ENCODE results near the gene FGD1.

DNA sequence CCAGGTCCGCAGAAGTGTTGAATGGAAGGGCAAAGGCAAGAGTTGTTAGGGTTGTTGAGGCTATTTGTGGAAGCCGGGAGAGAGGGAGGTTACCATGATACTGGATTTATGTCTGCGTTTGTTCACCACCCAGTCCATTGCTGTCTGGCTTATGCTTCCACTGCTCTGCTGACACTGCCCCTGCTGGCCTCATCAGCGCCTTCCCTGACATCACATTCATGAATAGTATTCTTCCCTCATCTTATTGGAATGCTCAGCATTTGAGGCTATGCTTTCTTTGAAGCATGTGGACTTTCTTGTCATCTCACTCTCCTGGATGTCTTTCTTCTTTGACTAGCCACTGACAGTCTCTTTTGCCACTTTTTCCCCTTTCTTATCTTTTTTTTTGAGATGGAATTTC is 44.3 kb upstream of the FGD1 start:
- TF ChIP-seq CTCF (conservative IDR thresholded peaks at IDR 0.05 in 1 of 2, IDR thresholded peaks at IDR 0.05 in 1 of 2; ENCODE audit: extremely low read depth in 1 of 2, insufficient read depth in 1 of 2, low read depth in 1 of 2, low read length in 2 of 2) (no peak), EZH2 (IDR thresholded peaks at IDR 0.05; ENCODE audit: borderline replicate concordance, low read length) (no peak)
